HG02981 (cell line): Measurements from ENCODE around the gene NHLH1.

Experiments
- ATAC-seq: cut with Tn5 transposase; IDR thresholded peaks from one replicate; pipeline ENCODE4 v1.9.1; 2021; ENCODE audit warnings: mild to moderate bottlenecking, moderate library complexity; ENCODE audit not compliant: unreplicated experiment

NHLH1 gene

GRCh38 chr1:160366731-160367515, at the start of gene NHLH1:
TSS of gene NHLH1 (plus strand) at chr1:160367071. CDS start at chr1:160370732, 3,661 bp downstream.
- ATAC-seq = no peak

- no peak for ATAC-seq
Measured at GRCh38 chr1:160322831-160323230, 44.0 kb upstream of the NHLH1 start.

GRCh38 chr1:160325252-160325651, 41.6 kb upstream of the NHLH1 start:
- ATAC-seq = no peak

GRCh38 chr1:160326418-160326817, 40.5 kb upstream of the NHLH1 start:
- ATAC-seq = no peak

GRCh38 chr1:160328184-160328583, 38.7 kb upstream of the NHLH1 start:
- no peak for ATAC-seq

- no peak for ATAC-seq
Measured at GRCh38 chr1:160330119-160330518, 36.8 kb upstream of the NHLH1 start.

- no peak for ATAC-seq
Measured at GRCh38 chr1:160332516-160332915, 34.4 kb upstream of the NHLH1 start.

- no peak for ATAC-seq
Measured at GRCh38 chr1:160338580-160338979, 28.3 kb upstream of the NHLH1 start.

- no peak for ATAC-seq
Measured at GRCh38 chr1:160340146-160340545, 26.7 kb upstream of the NHLH1 start.

- ATAC-seq = no peak
Measured at GRCh38 chr1:160340866-160341265, 26.0 kb upstream of the NHLH1 start.

GRCh38 chr1:160342526-160342925, 24.3 kb upstream of the NHLH1 start:
- ATAC-seq = no peak

- ATAC-seq = peak; percentile 91
Measured at GRCh38 chr1:160342953-160343869, 23.7 kb upstream of the NHLH1 start, which contains the start of the genes COPA and NCSTN. TSS of gene COPA (minus strand) at chr1:160343250. CDS start at chr1:160343170, 80 bp downstream. TSS of gene NCSTN (plus strand) at chr1:160343383. CDS start at chr1:160343397, 14 bp downstream.

- ATAC-seq = no peak
Measured at GRCh38 chr1:160344241-160344640, 22.6 kb upstream of the NHLH1 start.

GRCh38 chr1:160344936-160345335, 21.9 kb upstream of the NHLH1 start:
- ATAC-seq = no peak

- ATAC-seq = no peak
Measured at GRCh38 chr1:160346463-160346862, 20.4 kb upstream of the NHLH1 start.

- no peak for ATAC-seq
Measured at GRCh38 chr1:160346958-160347357, 19.9 kb upstream of the NHLH1 start.

- ATAC-seq = no peak
Measured at GRCh38 chr1:160351629-160352028, 15.2 kb upstream of the NHLH1 start.

- no peak for ATAC-seq
Measured at GRCh38 chr1:160352555-160352954, 14.3 kb upstream of the NHLH1 start.

- no peak for ATAC-seq
Measured at GRCh38 chr1:160353223-160353622, 13.6 kb upstream of the NHLH1 start.

- no peak for ATAC-seq
Measured at GRCh38 chr1:160354388-160354985, 12.4 kb upstream of the NHLH1 start.

GRCh38 chr1:160357286-160358002, 9.4 kb upstream of the NHLH1 start:
- no peak for ATAC-seq
